H9 (cell line): Measurements from ENCODE around the gene DDX11. TPM values are rescaled to one million over a fixed set of nuclear protein-coding genes. Genes with fewer than 3 reads are reported as not detected.
"Not testable (repeated sequence)": the region's sequence is repeated elsewhere in the genome, so short reads cannot be mapped to it uniquely, and the experiment has no call there.

Experiments
- DNase-seq: peaks from one replicate; pipeline ENCODE4 v3.0.0-alpha.2; 2017
- H2AFZ ChIP-seq: one replicate; pipeline ENCODE4 v1.6.1; 2013; ENCODE audit warnings: mild to moderate bottlenecking, low read length, control low read depth, moderate library complexity
- H2AK5ac ChIP-seq: 2 replicates; pipeline ENCODE4 v1.6.1; 2013; ENCODE audit warnings: low read length, control low read depth, mixed read lengths; ENCODE audit not compliant: insufficient read length
- H2BK120ac ChIP-seq: one replicate; pipeline ENCODE4 v1.6.1; 2013; ENCODE audit warnings: low read depth, mild to moderate bottlenecking, low read length, control low read depth, inconsistent platforms; ENCODE audit not compliant: poor library complexity, severe bottlenecking
- H2BK12ac ChIP-seq: 2 replicates; pipeline ENCODE4 v1.6.1; 2013; ENCODE audit warnings: low read length, control low read depth, mixed read lengths, low read depth; ENCODE audit not compliant: insufficient read length
- H2BK15ac ChIP-seq: 2 replicates; pipeline ENCODE4 v1.6.1; 2013; ENCODE audit warnings: low read depth, low read length, control low read depth
- H2BK20ac ChIP-seq: one replicate; pipeline ENCODE4 v1.6.1; 2013; ENCODE audit warnings: low read depth, mild to moderate bottlenecking, low read length, control low read depth, inconsistent platforms; ENCODE audit not compliant: poor library complexity, severe bottlenecking
- H2BK5ac ChIP-seq: 2 replicates; pipeline ENCODE4 v1.6.1; 2013; ENCODE audit warnings: low read length, control low read depth, mixed read lengths; ENCODE audit not compliant: insufficient read length
- H3K14ac ChIP-seq: 2 replicates; pipeline ENCODE4 v1.6.1; 2013; ENCODE audit warnings: low read length, control low read depth; ENCODE audit not compliant: insufficient read depth
- H3K18ac ChIP-seq: 2 replicates; pipeline ENCODE4 v1.6.1; 2013; ENCODE audit warnings: low read depth, mild to moderate bottlenecking, mixed read lengths, low read length, control low read depth; ENCODE audit not compliant: insufficient read length
- H3K23ac ChIP-seq: 2 replicates; pipeline ENCODE4 v1.6.1; 2013; ENCODE audit warnings: low read length, control low read depth, mixed read lengths, low read depth; ENCODE audit not compliant: insufficient read length
- H3K23me2 ChIP-seq: 2 replicates; pipeline ENCODE4 v1.6.1; 2013; ENCODE audit warnings: low read depth, mild to moderate bottlenecking, mixed read lengths, low read length, control low read depth; ENCODE audit not compliant: insufficient read length, poor library complexity, severe bottlenecking
- H3K27ac ChIP-seq: 2 replicates; pipeline ENCODE4 v1.5.1; 2013; ENCODE audit warnings: low read length, control low read depth, mixed read lengths, low read depth; ENCODE audit not compliant: insufficient read length
- H3K27me3 ChIP-seq: 2 replicates; pipeline ENCODE4 v1.6.1; 2013; ENCODE audit warnings: low read length, control low read depth, inconsistent platforms; ENCODE audit not compliant: insufficient read depth
- H3K4ac ChIP-seq: 2 replicates; pipeline ENCODE4 v1.6.1; 2013; ENCODE audit warnings: low read depth, mild to moderate bottlenecking, control low read depth, inconsistent platforms, low read length, moderate library complexity
- H3K4me1 ChIP-seq: 2 replicates; pipeline ENCODE4 v1.6.1; 2013; ENCODE audit warnings: low read length, control low read depth, inconsistent platforms; ENCODE audit not compliant: insufficient read depth
- H3K4me2 ChIP-seq: 2 replicates; pipeline ENCODE4 v1.6.1; 2013; ENCODE audit warnings: low read length, control low read depth, mixed read lengths; ENCODE audit not compliant: insufficient read length, insufficient read depth
- H3K56ac ChIP-seq: 2 replicates; pipeline ENCODE4 v1.6.1; 2013; ENCODE audit warnings: low read depth, mild to moderate bottlenecking, mixed read lengths, low read length, control low read depth; ENCODE audit not compliant: insufficient read length
- H3K79me1 ChIP-seq: 2 replicates; pipeline ENCODE4 v1.6.1; 2013; ENCODE audit warnings: low read depth, mild to moderate bottlenecking, moderate library complexity, low read length, control low read depth, inconsistent platforms; ENCODE audit not compliant: insufficient read depth, poor library complexity, severe bottlenecking
- H3K79me2 ChIP-seq: 2 replicates; pipeline ENCODE4 v1.6.1; 2013; ENCODE audit warnings: low read length, control low read depth, inconsistent platforms; ENCODE audit not compliant: insufficient read depth
- H3K9ac ChIP-seq: 2 replicates; pipeline ENCODE4 v1.6.1; 2013; ENCODE audit warnings: low read length, control low read depth, mixed read lengths; ENCODE audit not compliant: insufficient read length; ENCODE audit errors: extremely low read depth
- H3K9me3 ChIP-seq: one replicate; pipeline ENCODE4 v1.6.1; 2013; ENCODE audit warnings: low read depth, low read length, inconsistent platforms; ENCODE audit not compliant: control insufficient read depth
- H3T11ph ChIP-seq: one replicate; pipeline ENCODE4 v1.6.1; 2013; ENCODE audit warnings: mild to moderate bottlenecking, low read length, control low read depth, inconsistent platforms
- H4K20me1 ChIP-seq: one replicate; pipeline ENCODE4 v1.6.1; 2013; ENCODE audit not compliant: control insufficient read depth, insufficient read length, insufficient read depth
- H4K5ac ChIP-seq: 2 replicates; pipeline ENCODE4 v1.6.1; 2013; ENCODE audit warnings: low read depth, mild to moderate bottlenecking, mixed read lengths, low read length, control low read depth; ENCODE audit not compliant: insufficient read length
- H4K8ac ChIP-seq: replicated peaks from 2 replicates; pipeline ENCODE4 v1.6.1; 2013; ENCODE audit warnings: low read length, control low read depth, mixed read lengths, low read depth; ENCODE audit not compliant: insufficient read length
- H4K91ac ChIP-seq: 2 replicates; pipeline ENCODE4 v1.6.1; 2013; ENCODE audit warnings: low read depth, mild to moderate bottlenecking, moderate library complexity, mixed read lengths, low read length, control low read depth; ENCODE audit not compliant: insufficient read length
- H3K27ac Mint-ChIP-seq, 3 experiments: 2 replicates in 2 of 3; 3 replicates in 1 of 3; pipeline ENCODE4 v1.8.0; 2020 to 2021; ENCODE audit warnings: mixed read lengths in 3 of 3, mild to moderate bottlenecking in 1 of 3, moderate library complexity in 1 of 3
- H3K27me3 Mint-ChIP-seq: 2 replicates; pipeline ENCODE4 v1.8.0; 2021; ENCODE audit warnings: low read depth, mild to moderate bottlenecking, moderate library complexity, mixed read lengths
- H3K36me3 Mint-ChIP-seq, 3 experiments: 2 replicates in 2 of 3; 3 replicates in 1 of 3; pipeline ENCODE4 v1.8.0; 2020 to 2021; ENCODE audit warnings: low read depth in 3 of 3, mixed read lengths in 3 of 3; ENCODE audit not compliant: insufficient read depth in 1 of 3
- H3K4me1 Mint-ChIP-seq, 2 experiments: 2 replicates each; pipeline ENCODE4 v1.8.0; 2020; ENCODE audit warnings: mixed read lengths in 2 of 2
- H3K4me3 Mint-ChIP-seq, 2 experiments: 2 replicates in 1 of 2; 3 replicates in 1 of 2; pipeline ENCODE4 v1.8.0; 2020 to 2021; ENCODE audit warnings: mild to moderate bottlenecking in 2 of 2, mixed read lengths in 2 of 2, moderate library complexity in 1 of 2
- H3K9me3 Mint-ChIP-seq, 2 experiments: 2 replicates in 1 of 2; 3 replicates in 1 of 2; pipeline ENCODE4 v1.8.0; 2020; ENCODE audit warnings: mild to moderate bottlenecking in 2 of 2, mixed read lengths in 2 of 2, moderate library complexity in 1 of 2
- WGBS: extraction: QIAGEN DNeasy Blood & Tissue Kit; methylation state at CpG from one replicate; pipeline ENCODE4 v1.1.7; 2013; ENCODE audit warnings: missing lambda C conversion rate, low lambda C conversion rate, mixed read lengths; ENCODE audit not compliant: insufficient read length; ENCODE audit errors: extremely low coverage; 5-methylcytosine and 5-hydroxymethylcytosine counted together
- total RNA-seq: library from RNA; stranded (reverse); gene quantifications from 2 replicates; pipeline ENCODE4 v1.2.1, GENCODE V29; 2021

The DDX11 gene
- total RNA-seq, 1 experiment from 2014 or later: 183 TPM

GRCh38 chr12:31104773-31105172 lies 31.1 kb downstream of the DDX11 start:
- H2BK15ac ChIP-seq, H4K8ac ChIP-seq, H3K27ac ChIP-seq, H3K79me2 ChIP-seq, H3K23me2 ChIP-seq, H2BK5ac ChIP-seq, H3K23ac ChIP-seq, H3K9me3 ChIP-seq, H3T11ph ChIP-seq, H2BK20ac ChIP-seq, H3K9me3 Mint-ChIP-seq, H3K18ac ChIP-seq, H2BK120ac ChIP-seq, H4K91ac ChIP-seq, H3K9ac ChIP-seq, H3K27me3 ChIP-seq, H3K4me3 Mint-ChIP-seq, H3K4me2 ChIP-seq, H4K20me1 ChIP-seq, H3K4ac ChIP-seq, H4K5ac ChIP-seq, H3K79me1 ChIP-seq, H2AK5ac ChIP-seq, H3K27ac Mint-ChIP-seq, H3K14ac ChIP-seq, H2AFZ ChIP-seq, H3K4me1 Mint-ChIP-seq, H3K56ac ChIP-seq, H2BK12ac ChIP-seq, H3K4me1 ChIP-seq, H3K27me3 Mint-ChIP-seq: not testable (repeated sequence)
- no CpG with 5 or more reads among the region's 14 CpGs for WGBS
- H3K36me3 Mint-ChIP-seq: peaks cover 24 to 44% (median 43%) of the 10 kb centered on the region in 3 experiments
- DNase-seq: peak; percentile 20
